ENCODE data around the gene SERPINA6.
"Not testable (repeated sequence)": the region's sequence is repeated elsewhere in the genome, so short reads cannot be mapped to it uniquely, and the experiment has no call there.

Gene SERPINA6

DNA sequence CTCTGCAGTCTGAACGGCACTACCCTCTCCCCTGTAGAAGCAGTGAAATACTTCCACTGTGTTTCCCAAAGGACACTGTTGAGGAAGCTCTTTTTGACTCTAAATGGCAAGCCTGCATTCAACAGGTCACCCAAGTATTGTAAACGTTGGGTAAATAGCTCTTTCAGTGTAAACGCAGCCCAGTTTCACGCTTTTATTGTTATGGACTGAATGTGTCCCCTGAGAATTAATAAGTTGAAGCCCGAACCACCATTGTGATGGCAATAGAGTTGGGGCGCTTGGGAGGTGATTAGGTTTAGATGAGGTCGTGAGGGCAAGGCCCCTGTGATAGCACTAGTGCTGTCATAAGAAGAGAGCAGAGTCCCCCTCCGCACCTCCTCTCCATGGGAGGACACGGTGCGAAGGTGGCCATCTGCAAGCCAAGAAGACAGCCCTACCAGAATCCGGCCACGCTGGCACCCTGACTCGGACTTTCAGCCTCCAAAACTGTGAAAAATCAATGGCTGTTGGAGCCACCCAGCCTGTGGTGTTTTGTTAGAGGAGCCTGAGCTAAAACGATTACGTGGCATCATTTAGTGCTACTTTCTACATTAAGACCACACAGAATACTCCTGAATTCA, 31.1 kb downstream of the SERPINA6 start:
- no peak for DNase-seq (ENCODE audit: low read depth)

DNA sequence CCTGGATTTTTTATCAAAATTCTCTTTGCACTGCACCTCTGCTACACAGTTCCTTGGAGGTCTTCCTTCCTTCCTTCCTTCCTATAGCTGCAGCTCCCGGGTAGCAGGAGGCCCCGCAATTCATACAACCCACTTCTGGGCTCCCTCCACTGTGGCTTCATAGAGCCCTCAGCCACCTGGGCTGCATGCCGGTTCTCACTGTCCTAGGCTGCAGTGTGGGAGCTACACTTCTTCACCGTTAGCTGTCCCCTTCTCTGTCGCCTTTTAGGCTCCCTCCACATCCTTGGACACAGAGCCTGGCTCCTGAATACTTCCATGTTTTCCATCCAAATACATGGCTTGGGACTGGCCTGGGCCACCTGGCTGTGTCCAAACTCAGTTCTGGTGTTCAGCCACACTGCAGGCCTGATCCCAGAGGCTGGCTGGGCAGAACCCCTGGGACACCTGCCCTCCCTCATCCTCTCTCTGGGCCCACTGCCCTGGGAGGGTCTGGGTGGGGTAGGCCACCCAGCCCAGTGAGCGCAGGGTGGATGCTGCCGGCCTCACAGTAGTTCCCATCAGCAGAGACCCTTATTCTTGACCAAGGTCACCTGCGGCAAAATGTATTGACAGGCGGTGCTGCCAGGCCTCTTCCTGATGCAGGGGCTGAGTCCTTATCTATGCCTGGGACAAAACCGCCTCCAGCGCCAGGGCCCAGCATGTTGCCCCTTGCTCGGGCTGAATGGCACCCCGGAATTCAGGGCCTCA, 31.8 kb downstream of the SERPINA6 start:
- no peak for DNase-seq (ENCODE audit: low read depth)

DNA sequence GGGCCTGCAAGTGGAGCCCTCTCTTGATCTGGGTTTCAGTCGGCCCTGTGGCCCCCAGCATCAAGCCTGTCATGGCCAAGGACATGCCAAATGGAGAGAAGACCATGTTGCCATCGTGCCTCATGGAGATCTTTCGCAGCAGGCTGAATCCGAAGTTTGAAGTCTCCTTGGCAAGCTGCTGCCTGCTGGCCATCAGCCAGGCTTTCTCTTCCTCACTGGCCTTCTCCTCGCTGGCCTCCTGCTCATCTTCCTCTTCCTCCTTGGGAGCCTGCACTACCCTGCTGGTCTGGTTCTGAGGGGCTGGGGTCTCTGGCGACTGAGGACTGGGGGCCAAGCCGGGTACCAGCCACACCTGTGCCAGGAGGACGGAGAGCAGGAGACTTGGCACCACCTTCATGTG, 32.9 kb downstream of the SERPINA6 start:
- DNase-seq (ENCODE audit: low read depth) = no peak

DNA sequence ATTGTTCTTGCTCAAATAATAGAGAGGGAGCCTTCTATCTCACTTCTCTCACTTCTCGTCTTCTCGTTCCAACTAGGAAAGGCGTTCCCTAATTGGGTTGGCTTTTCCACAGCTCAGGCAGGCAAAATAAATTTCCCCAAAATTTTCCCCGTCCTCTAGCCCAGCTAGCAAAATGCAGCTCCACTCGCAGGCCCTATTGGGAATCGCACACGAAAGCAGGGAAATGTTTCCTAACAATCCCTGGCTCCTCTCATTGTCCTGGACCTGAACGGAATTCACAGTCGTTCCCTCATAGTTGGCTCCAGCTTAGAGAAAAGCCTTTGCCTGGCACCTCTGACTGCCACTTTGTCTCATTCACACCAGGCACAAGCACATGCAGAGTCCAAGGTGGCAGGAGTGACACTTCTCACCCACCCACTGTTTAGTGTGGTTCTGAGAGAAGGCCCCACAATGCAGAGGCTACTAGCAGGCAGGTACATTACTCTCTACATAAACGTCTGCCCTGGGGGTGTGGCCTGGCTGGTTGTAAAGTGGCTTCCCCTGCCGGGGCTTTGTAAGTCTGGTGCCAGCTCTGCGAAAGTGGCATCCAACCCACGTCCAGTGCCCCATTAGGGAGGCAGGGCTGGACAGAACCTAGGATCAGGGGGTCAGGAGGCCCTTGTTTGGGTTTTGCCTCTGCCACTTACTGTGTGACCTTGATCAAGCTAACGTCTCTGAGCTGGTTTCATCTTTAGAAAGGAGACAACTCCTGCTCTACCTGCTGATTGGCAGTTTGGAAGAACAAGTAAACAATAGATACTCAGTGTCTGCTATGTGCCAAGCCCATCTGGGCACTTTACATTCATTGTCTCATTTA, 34.3 kb downstream of the SERPINA6 start:
- DNase-seq (ENCODE audit: low read depth) = no peak

DNA sequence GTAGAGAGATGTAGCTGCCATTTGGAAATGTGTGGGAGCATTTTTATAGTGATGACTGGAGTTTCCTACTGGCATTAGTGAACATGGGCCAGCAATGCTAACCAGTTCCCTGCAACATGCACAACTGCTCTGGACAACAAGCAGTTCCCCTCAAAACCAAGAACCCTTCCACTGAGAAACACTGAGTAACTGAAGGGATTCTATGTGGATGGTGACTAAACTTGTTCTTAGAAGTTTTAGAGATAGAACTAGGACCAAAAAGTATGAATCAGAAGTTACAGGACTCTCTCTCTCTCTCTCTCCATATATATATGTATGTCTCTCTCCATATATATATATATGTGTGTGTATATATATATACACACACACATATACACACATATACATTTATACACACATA, 38.0 kb downstream of the SERPINA6 start:
- no peak for DNase-seq (ENCODE audit: low read depth)

- no peak for DNase-seq (ENCODE audit: low read depth)
Observed at GRCh38 chr14:94284221-94284620, 38.9 kb downstream of the SERPINA6 start.

- DNase-seq (ENCODE audit: low read depth) = no peak
Observed at GRCh38 chr14:94282991-94283723, 40.0 kb downstream of the SERPINA6 start.

GRCh38 chr14:94278731-94279130, 44.4 kb downstream of the SERPINA6 start:
- no peak for DNase-seq (ENCODE audit: low read depth)

DNA sequence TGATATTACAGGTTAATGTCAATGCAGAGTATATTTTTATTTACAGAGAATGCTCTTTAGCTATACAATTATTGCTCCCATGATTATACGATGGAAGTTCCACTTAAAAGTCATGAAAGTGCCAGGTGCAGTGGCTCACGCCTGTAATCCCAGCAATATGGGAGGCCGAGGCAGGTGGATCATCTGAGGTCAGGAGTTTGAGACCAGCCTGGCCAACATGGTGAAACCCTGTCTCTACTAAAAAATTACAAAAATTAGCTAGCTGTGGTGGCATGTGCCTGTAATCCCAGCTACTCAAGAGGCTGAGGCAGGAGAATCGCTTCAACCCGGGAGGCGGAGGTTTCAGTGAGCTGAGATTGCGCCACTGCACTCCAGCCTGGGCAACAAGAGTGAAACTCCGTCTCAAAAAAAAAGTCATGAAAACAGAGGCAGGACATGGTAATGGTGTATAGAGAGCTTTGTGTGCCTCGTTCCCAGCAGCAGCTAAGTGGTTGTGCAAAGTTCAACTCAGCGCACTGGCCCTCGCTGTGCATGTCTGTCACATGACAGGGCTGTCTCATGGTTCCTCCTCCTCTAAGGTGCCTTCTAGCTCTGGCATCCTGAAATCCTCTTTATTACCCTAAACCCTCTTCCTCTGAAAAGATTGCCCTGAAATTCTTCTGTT, 46.1 kb downstream of the SERPINA6 start:
- DNase-seq (ENCODE audit: low read depth) = not testable (repeated sequence)

DNA sequence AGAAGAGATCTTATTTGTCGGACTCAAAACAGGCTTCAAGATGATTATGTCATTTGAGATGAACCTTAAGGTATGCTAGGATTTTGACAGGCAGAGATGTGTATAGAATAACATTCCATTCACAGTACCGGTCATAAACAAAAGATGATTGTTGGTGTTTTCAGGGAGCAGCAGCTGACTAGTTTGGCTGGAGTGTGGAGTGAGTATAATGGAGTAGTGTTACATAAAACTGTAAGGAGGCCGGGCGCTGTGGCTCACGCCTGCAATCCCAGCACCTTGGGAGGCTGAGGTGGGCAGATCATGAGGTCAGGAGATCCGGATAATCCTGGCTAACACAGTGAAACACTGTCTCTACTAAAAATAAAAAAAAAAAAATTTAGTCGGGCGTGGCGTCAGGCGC, 54.0 kb downstream of the SERPINA6 start:
- no peak for DNase-seq (ENCODE audit: low read depth)

GRCh38 chr14:94268582-94268981, 54.6 kb downstream of the SERPINA6 start:
- not testable (repeated sequence) for DNase-seq (ENCODE audit: low read depth)

DNA sequence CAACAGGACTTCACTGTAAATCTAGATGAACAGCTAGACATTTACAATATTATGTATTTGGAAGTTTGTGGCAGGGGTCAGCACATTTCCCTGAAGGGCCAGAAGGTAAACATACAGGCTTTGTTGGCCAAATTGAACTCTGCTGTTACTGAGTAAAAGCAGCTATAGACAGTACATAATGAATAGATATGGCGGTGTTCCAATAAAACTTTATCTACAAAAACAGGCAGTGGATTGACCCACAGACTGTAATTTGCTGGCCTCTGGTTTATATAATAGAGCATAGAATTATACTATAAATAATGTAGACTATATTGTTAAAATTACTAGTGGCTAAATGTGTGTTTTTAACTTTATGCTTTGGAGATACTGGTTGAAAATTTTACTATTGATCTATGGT, 55.8 kb downstream of the SERPINA6 start:
- no peak for DNase-seq (ENCODE audit: low read depth)

DNA sequence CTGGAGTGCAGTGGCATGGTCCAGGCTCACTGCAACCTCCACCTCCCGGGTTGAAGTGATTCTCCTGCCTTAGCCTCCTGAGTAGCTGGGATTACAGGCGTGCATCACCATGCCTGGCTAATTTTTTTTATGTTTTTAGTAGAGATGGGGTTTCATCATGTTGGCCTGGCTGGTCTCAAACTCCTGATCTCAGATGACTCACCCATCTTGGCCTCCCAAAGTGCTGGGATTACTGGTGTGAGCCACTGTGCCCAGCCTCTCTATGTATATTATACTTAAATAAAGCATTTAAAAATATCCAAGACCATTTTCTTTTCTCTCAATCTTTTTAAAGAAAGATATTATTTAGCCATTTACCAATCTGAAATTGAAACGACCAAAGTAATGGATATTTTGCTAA, 58.9 kb downstream of the SERPINA6 start:
- not testable (repeated sequence) for DNase-seq (ENCODE audit: low read depth)
